Measurements from ENCODE around the gene TMUB1. TPM values are rescaled to one million over a fixed set of nuclear protein-coding genes. Genes with fewer than 3 reads are reported as not detected.

The TMUB1 gene
- total and polyA plus RNA-seq, 9 of the 15 experiments (the other 6 are each of a cell fraction or from before 2014, with no cell fraction given) = 0.14 to 241 (median 74.1) TPM

- no peak for TF ChIP-seq SMAD1 (IDR thresholded peaks at IDR 0.05; ENCODE audit: low read depth, low read length, partially characterized antibody)
- TF ChIP-seq CUX1 (CRISPR knock-in tag; IDR thresholded peaks at IDR 0.05) = no peak
- TF ChIP-seq MED1 (CRISPR knock-in tag; IDR thresholded peaks at IDR 0.05; ENCODE audit: borderline replicate concordance) = no peak
- no peak for TF ChIP-seq ZBTB9 (CRISPR knock-in tag; IDR thresholded peaks at IDR 0.05)
- TF ChIP-seq, protein P1, sequence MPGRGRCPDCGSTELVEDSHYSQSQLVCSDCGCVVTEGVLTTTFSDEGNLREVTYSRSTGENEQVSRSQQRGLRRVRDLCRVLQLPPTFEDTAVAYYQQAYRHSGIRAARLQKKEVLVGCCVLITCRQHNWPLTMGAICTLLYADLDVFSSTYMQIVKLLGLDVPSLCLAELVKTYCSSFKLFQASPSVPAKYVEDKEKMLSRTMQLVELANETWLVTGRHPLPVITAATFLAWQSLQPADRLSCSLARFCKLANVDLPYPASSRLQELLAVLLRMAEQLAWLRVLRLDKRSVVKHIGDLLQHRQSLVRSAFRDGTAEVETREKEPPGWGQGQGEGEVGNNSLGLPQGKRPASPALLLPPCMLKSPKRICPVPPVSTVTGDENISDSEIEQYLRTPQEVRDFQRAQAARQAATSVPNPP (IDR thresholded peaks at IDR 0.05; ENCODE audit: borderline replicate concordance, insufficient read depth, insufficient read length) = no peak
- 0 out of 2 replicates have a peak, but pooled peaks have one; percentile 68 for TF ChIP-seq RFX7 (CRISPR knock-in tag; IDR thresholded peaks at IDR 0.05)
- TF ChIP-seq ZNF212 (CRISPR knock-in tag; IDR thresholded peaks at IDR 0.05) = no peak
- no peak for TF ChIP-seq TRIM28 (IDR thresholded peaks at IDR 0.05)
- no peak for TF ChIP-seq RCOR1 (IDR thresholded peaks at IDR 0.05; ENCODE audit: borderline replicate concordance in 1 of 2, low read depth in 2 of 2, low read length in 2 of 2)
- TF ChIP-seq ETS2 (tag; IDR thresholded peaks at IDR 0.05; ENCODE audit: borderline replicate concordance, poor library complexity, severe bottlenecking) = no peak
- TF ChIP-seq, protein P2, sequence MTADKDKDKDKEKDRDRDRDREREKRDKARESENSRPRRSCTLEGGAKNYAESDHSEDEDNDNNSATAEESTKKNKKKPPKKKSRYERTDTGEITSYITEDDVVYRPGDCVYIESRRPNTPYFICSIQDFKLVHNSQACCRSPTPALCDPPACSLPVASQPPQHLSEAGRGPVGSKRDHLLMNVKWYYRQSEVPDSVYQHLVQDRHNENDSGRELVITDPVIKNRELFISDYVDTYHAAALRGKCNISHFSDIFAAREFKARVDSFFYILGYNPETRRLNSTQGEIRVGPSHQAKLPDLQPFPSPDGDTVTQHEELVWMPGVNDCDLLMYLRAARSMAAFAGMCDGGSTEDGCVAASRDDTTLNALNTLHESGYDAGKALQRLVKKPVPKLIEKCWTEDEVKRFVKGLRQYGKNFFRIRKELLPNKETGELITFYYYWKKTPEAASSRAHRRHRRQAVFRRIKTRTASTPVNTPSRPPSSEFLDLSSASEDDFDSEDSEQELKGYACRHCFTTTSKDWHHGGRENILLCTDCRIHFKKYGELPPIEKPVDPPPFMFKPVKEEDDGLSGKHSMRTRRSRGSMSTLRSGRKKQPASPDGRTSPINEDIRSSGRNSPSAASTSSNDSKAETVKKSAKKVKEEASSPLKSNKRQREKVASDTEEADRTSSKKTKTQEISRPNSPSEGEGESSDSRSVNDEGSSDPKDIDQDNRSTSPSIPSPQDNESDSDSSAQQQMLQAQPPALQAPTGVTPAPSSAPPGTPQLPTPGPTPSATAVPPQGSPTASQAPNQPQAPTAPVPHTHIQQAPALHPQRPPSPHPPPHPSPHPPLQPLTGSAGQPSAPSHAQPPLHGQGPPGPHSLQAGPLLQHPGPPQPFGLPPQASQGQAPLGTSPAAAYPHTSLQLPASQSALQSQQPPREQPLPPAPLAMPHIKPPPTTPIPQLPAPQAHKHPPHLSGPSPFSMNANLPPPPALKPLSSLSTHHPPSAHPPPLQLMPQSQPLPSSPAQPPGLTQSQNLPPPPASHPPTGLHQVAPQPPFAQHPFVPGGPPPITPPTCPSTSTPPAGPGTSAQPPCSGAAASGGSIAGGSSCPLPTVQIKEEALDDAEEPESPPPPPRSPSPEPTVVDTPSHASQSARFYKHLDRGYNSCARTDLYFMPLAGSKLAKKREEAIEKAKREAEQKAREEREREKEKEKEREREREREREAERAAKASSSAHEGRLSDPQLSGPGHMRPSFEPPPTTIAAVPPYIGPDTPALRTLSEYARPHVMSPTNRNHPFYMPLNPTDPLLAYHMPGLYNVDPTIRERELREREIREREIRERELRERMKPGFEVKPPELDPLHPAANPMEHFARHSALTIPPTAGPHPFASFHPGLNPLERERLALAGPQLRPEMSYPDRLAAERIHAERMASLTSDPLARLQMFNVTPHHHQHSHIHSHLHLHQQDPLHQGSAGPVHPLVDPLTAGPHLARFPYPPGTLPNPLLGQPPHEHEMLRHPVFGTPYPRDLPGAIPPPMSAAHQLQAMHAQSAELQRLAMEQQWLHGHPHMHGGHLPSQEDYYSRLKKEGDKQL (CRISPR knock-in tag; IDR thresholded peaks at IDR 0.05; ENCODE audit: borderline replicate concordance) = no peak
- no peak for TF ChIP-seq KLF13 (tag; IDR thresholded peaks at IDR 0.05; ENCODE audit: borderline replicate concordance, low read depth)
These were observed 25.7 kb downstream of the TMUB1 start, which contains the start of gene CDK5 (continued) for GRCh38 chr7:151057506-151057988.

Data from K562 (cell line).